ENCODE results near the gene TMPRSS13. TPM values are rescaled to one million over a fixed set of nuclear protein-coding genes. Genes with fewer than 3 reads are reported as not detected.

The TMPRSS13 gene
- total RNA-seq, 2 experiments from 2014 or later, result 0.79 to 1.1 TPM

GRCh38 chr11:117863383-117863782 lies 65.8 kb downstream of the TMPRSS13 start:
- ChIA-PET CTCF (ENCODE audit: unreplicated experiment) (no interaction called here), POLR2A (no interaction called here)
- Histone ChIP-seq H3K79me2 (ENCODE audit: insufficient read depth, low read depth, low read length) (no peaks in the 10 kb centered on the region), H3K4me2 (ENCODE audit: low read length) (no peak overlapping the region), H3K9me3 (ENCODE audit: low read length) (no peaks in the 10 kb centered on the region), H3K4me3 (ENCODE audit: low read depth, low read length, poor library complexity, severe bottlenecking) (no peak overlapping the region), H3K4me1 (ENCODE audit: insufficient read depth, low read length, poor library complexity, severe bottlenecking) (no peaks in the 10 kb centered on the region), H3K9me2 (ENCODE audit: insufficient read depth, low read length) (no peaks in the 10 kb centered on the region), H3K27ac (ENCODE audit: low read depth, low read length, poor library complexity, severe bottlenecking) (no peak overlapping the region), H2AFZ (ENCODE audit: low read length) (no peak overlapping the region), H3K36me3 (ENCODE audit: insufficient read depth, low read length) (no peaks in the 10 kb centered on the region), H4K20me1 (ENCODE audit: insufficient read depth, low read length) (no peaks in the 10 kb centered on the region)
- TF ChIP-seq CTCF (conservative IDR thresholded peaks at IDR 0.05; ENCODE audit: low read length) (no peak), EZH2phosphoT487 (IDR thresholded peaks at IDR 0.05; ENCODE audit: borderline replicate concordance, low read depth, low read length) (no peak)
- intact Hi-C loops (cut with micrococcal nuclease; ENCODE audit: unreplicated experiment), result no loop called here
- no TSS peak for BruUV-seq (replicated peaks)
- no peak for DNase-seq (ENCODE audit: low spot score)

DNA sequence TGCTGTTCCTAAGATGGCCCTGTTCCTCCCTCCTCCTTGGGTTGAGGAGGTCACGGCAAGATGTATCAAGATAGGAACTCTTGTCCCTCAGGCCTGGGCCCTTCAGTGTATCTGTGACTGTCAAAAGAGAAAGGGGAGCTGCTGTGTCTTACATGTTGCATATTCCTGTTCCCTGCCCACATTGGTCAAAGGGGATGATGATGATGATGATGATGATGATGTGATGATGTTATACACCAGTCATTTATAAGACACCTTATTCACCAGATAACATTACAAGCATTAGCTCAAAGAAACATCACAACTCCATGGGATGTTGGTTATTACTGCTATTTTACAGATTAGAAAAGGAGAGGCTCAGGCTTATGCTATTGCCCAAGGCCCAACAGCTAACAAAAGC lies 66.4 kb downstream of the TMPRSS13 start:
- intact Hi-C loops (cut with micrococcal nuclease; ENCODE audit: unreplicated experiment), result no loop called here
- H3K36me3 ChIP-seq (ENCODE audit: insufficient read depth, low read length), result no peaks in the 10 kb centered on the region
- no TSS peak for BruUV-seq (replicated peaks)
- ChIA-PET CTCF (ENCODE audit: unreplicated experiment) (no interaction called here), POLR2A (no interaction called here)
- no peak for TF ChIP-seq CTCF (conservative IDR thresholded peaks at IDR 0.05; ENCODE audit: low read length)
- no peak overlapping the region for H2AFZ ChIP-seq (ENCODE audit: low read length)
- H3K4me1 ChIP-seq (ENCODE audit: insufficient read depth, low read length, poor library complexity, severe bottlenecking), result no peaks in the 10 kb centered on the region
- no peaks in the 10 kb centered on the region for H3K9me3 ChIP-seq (ENCODE audit: low read length)
- no peak overlapping the region for H3K4me3 ChIP-seq (ENCODE audit: low read depth, low read length, poor library complexity, severe bottlenecking)
- no peaks in the 10 kb centered on the region for H4K20me1 ChIP-seq (ENCODE audit: insufficient read depth, low read length)
- H3K4me2 ChIP-seq (ENCODE audit: low read length), result no peak overlapping the region
- no peaks in the 10 kb centered on the region for H3K79me2 ChIP-seq (ENCODE audit: insufficient read depth, low read depth, low read length)
- H3K9me2 ChIP-seq (ENCODE audit: insufficient read depth, low read length), result no peaks in the 10 kb centered on the region
- no peak for DNase-seq (ENCODE audit: low spot score)
- H3K27ac ChIP-seq (ENCODE audit: low read depth, low read length, poor library complexity, severe bottlenecking), result no peak overlapping the region

- H2AFZ ChIP-seq (ENCODE audit: low read length), result no peak overlapping the region
- CTCF ChIA-PET (ENCODE audit: unreplicated experiment), result no interaction called here
- H3K27ac ChIP-seq (ENCODE audit: low read depth, low read length, poor library complexity, severe bottlenecking), result no peak overlapping the region
- H3K4me2 ChIP-seq (ENCODE audit: low read length), result no peak overlapping the region
- no peaks in the 10 kb centered on the region for H3K4me1 ChIP-seq (ENCODE audit: insufficient read depth, low read length, poor library complexity, severe bottlenecking)
- intact Hi-C loops (cut with micrococcal nuclease; ENCODE audit: unreplicated experiment), result no loop called here
- DNase-seq (ENCODE audit: low spot score), result no peak
- no peaks in the 10 kb centered on the region for H3K9me3 ChIP-seq (ENCODE audit: low read length)
- POLR2A ChIA-PET, result no interaction called here
- no peak overlapping the region for H3K4me3 ChIP-seq (ENCODE audit: low read depth, low read length, poor library complexity, severe bottlenecking)
- TF ChIP-seq CTCF (conservative IDR thresholded peaks at IDR 0.05; ENCODE audit: low read length) (no peak), EZH2phosphoT487 (IDR thresholded peaks at IDR 0.05; ENCODE audit: borderline replicate concordance, low read depth, low read length) (no peak)
- no peaks in the 10 kb centered on the region for H3K36me3 ChIP-seq (ENCODE audit: insufficient read depth, low read length)
- no peaks in the 10 kb centered on the region for H3K79me2 ChIP-seq (ENCODE audit: insufficient read depth, low read depth, low read length)
- H3K9me2 ChIP-seq (ENCODE audit: insufficient read depth, low read length), result no peaks in the 10 kb centered on the region
- no TSS peak for BruUV-seq (replicated peaks)
- H4K20me1 ChIP-seq (ENCODE audit: insufficient read depth, low read length), result no peaks in the 10 kb centered on the region
These were observed 67.0 kb downstream of the TMPRSS13 start for GRCh38 chr11:117862019-117862725.

All from OCI-LY7 (cell line).